Activated CD8-positive, alpha-beta memory T cell treated with anti-CD3 and anti-CD28 coated beads for 1 hour (primary cell): ENCODE results near the gene DCP1B.

Source experiments
- DNase-seq, 2 donors: peaks; one replicate each; pipeline ENCODE4 v3.0.0-alpha.2; 2020; ENCODE audit warnings: low read depth in 1 of 2; ENCODE audit errors: extremely low read depth in 1 of 2

Gene DCP1B

DNA sequence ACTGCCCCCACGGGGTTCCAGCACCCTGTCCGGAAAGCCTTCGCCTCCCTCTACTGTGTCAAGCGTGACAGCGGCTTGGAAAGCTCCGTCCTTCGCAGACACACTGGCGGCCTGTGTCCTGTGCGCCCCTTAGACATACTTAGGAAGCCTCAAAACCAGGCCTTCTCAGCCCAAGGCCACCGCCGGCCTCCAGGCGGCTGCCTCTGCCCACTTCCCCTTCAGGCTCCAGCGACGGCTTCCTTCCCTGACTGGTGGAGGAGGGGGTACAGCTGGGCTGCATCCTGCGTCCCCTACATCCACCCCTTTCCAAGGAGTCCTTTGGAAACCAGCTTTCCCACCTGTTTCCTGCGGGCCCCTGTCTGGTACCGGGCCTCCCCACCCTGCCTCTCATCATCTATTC, 83.3 kb downstream of the DCP1B start:
- DNase-seq = no peak

GRCh38 chr12:1920436-1920835, 83.8 kb downstream of the DCP1B start:
- no peak for DNase-seq

DNA sequence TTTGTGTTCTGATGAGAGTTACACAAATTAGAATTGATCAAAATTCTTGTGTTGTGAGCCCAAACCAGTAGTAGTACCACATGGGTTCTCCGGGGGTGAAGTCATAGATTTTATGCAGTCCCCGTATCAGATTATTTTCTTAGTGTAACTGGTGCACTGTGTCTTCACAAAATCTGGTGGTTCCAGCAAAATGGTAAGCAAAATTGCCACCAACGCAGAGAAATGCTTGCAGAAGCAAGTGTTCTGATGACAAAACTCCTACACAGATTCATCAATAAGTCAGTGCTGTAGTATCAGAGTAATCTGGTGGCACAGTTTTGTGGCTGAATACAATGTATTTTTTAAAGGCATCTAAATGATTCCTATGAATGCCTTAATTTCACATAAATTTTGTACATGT, 84.5 kb downstream of the DCP1B start:
- no peak for DNase-seq

DNA sequence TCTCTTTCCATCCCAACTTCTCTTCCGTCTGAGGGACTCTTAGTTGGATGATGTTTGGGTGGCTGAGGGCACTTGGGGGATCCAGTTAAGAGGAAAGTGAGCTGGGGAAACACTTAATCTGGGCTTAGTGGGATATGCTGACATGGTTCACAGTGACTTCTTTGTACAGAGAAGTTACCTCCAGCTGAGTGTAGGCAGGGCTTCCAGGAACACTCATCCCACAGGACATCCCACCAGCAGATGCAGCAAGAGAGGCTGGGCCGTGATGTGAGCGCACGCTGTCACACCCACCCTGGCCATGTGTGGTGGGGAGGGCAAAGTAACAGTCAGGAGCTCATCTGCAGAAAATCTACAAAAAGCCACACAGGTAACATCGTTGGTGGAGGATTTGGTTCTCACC, 85.0 kb downstream of the DCP1B start:
- no peak for DNase-seq

DNA sequence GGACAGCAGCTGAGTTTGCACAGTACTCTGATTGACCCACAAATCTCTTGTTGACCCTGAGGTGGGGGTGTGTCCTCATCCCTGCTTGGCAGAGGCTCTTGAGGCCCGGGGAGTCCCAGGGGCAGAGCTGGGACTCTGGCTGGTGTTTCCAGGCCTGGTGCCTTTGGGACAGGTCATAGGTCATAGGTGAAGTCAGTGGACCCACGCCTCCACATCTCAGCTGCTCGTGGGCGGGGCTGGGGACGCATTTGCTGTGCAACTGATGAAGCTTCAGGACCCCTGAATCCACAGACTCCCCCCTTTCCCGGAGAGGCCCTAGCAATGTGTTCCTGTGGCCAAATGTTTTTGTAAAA, 85.4 kb downstream of the DCP1B start:
- DNase-seq = no peak

DNA sequence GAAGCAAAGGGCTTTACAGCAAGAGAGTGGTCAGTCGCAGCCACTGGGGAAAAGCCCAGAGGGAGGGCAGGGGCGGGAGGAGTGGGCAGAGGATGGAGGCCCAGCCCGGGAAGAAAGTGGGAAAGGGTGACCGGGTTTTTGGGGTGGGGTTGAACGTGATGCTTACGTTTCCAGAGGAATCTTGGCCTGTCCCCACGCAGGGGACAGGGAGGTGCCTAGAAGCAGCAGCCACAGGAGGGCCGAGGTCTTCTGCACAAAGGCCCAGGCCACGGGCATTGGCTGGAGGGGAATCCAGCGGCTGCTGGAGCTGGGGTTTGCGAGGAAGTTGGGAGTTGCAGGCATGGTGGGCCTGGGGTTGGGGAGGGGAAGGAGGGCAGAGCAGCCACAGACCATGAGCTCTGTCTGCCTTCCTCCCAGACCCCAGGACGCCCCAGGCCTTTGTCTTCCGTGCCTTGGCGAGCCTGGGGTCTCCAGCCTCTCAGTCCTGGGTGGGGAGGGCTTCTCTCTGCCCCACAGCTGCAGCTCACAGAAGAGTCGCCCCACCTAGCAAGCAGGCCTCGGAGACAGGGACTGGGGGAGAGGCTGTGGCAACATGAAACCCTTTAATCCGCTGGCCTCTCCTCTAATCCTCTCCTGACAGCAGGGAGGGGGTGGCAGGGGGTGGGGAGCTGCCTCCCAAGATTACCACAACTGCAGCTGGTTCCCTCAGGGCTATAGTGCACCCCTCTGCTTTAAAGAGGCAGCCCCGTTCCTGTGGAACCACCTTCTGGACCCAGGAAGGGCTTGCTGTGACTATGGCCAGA, 86.0 kb downstream of the DCP1B start, which contains the start of gene CACNA2D4:
CACNA2D4 (minus strand) TSS at position 572 of the 803 bp plus-strand sequence; CDS start at position 393, 179 bp downstream.
- DNase-seq = no peak

- DNase-seq = no peak
Observed at GRCh38 chr12:1917172-1918070, 86.8 kb downstream of the DCP1B start.

- DNase-seq = no peak
Observed at GRCh38 chr12:1916371-1917171, 87.7 kb downstream of the DCP1B start.

DNA sequence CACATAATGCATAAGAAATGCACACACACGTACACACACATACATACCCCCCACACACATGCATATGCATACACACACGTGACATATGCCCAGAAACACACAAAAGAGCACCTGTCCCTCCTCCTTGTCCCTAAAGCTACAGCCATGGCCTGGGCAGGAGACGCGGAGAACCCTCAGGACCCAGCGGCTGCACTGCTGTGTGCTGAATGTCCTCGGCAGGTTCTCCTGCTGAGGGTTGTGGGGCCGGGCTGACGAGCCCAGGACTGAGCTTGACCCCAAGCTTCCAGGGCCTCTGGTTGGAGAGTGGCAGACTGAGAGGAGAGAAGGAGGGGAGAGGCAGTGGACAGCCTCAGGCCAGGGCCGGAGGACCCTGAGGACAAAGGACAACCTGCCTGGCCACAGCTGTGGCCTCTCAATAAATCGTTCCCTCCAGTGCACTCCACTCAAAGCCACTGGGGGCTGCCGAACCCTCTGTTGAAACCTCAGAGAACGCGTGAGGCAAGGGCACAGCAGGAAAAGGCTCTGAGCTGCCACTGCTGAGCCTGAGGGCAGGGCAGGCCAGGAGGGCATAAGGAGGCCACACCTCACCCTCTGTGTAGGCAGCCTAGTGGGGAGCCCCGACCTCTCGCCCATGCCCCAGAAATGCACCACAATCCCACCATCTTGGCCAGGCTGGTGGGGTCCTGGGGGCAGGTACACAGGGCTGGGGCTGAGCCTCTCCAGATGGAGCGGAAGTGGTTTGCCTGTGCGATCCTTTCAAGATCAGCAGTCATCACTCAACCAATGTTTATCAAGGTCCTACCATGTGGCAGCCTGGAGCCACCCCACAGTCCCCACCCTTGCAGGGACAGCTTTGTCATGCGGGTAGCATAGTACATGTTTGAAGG, 88.9 kb downstream of the DCP1B start:
- DNase-seq = no peak

DNA sequence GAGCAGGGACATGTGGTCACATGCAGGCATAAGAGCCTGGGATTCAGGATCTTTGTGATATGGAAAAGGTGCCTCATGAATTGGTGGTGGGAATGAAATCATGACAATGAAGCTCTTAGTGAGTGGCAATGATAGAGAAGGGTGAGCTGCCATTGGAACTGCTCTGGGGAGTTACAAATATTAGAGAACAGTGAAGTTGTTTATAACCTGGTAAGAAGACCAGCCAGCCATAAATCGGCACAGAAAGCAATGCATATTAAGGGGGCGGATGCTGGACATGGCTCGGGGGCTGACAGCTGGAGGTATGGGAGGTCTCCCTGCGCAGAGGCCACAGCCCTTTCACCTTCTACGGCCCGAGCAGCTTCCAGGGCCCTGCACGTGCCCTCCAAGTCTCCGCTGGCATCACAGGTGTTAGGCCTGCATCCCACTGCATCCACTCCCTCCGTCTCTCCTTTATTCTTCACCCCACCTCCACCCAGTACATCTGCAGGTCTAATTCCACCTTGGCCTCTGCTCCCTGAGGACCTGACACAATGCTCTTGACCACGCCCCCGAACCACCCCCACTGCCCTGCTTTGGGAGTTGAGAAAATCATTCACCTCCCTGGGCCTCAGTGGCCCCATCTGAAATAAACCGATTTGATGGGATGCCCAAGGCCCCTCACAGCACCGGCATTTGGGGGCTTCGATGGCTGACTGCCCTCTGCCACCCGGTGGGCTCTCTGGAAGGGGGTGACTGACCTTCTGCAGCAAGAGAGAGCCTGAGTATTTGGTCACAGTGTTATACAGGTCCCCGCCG, 89.9 kb downstream of the DCP1B start:
- no peak for DNase-seq

- no peak for DNase-seq
Observed at GRCh38 chr12:1913377-1914113, 90.7 kb downstream of the DCP1B start.

- no peak for DNase-seq
Observed at GRCh38 chr12:1912580-1913376, 91.5 kb downstream of the DCP1B start.

GRCh38 chr12:1911598-1912575, 92.4 kb downstream of the DCP1B start:
- DNase-seq = no peak

DNA sequence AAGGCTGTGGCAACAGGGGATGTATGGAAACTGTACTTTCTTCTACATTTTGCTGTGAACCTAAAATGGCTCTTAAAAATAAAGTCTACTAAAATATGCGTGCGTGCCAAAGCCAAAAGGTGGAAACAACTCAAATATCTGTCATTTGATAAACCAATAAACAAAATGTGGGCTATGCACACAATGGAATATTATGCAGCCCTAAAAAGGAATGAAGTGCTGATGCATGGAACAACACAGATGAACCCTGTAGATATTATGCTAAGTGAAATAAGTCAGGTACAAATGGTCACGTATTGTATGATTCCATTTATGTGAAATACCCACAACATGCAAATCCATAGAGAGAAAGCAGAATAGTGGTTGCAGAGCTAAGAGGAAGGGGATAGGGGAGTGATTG, 93.8 kb downstream of the DCP1B start:
- DNase-seq = no peak

- DNase-seq = no peak
Observed at GRCh38 chr12:1908758-1909157, 95.5 kb downstream of the DCP1B start.
